T-helper 2 cell treated with Interferon-gamma antibody and Interleukin-4, amounts not matched to agents 100 ng/mL and 5 ng/mL, for 36 hours (primary cell): ENCODE data around the gene EOLA1. TPM values are rescaled to one million over a fixed set of nuclear protein-coding genes. Genes with fewer than 3 reads are reported as not detected.

Experiments
- intact Hi-C: fragments of 100-400 bp; cut with micrococcal nuclease; formaldehyde crosslinking; loops from one replicate; pipeline ENCODE4 v1.15.1; 2023
- total RNA-seq: library from RNA; stranded (reverse); gene quantifications from 2 replicates; pipeline ENCODE4 v1.2.3, GENCODE V29; 2022

EOLA1 gene
- 32.2 and 34.0 TPM in 2 replicates for total RNA-seq

- intact Hi-C loops = no loop called here
Observed at GRCh38 chrX:149540621-149541520, at the start of gene EOLA1. Gene EOLA1, plus strand, starts transcription at chrX:149541012. Its CDS starts 4,619 bp downstream, at chrX:149545631.

GRCh38 chrX:149491812-149492211, 49.0 kb upstream of the EOLA1 start:
- intact Hi-C loops = no loop called here

GRCh38 chrX:149493567-149494562, 46.9 kb upstream of the EOLA1 start:
- intact Hi-C loops = no loop called here

GRCh38 chrX:149494844-149495565, 45.8 kb upstream of the EOLA1 start:
- intact Hi-C loops = no loop called here

- intact Hi-C loops = no loop called here
Observed at GRCh38 chrX:149495573-149496071, 45.2 kb upstream of the EOLA1 start.

GRCh38 chrX:149497054-149497453, 43.8 kb upstream of the EOLA1 start:
- intact Hi-C loops = no loop called here

GRCh38 chrX:149497626-149498025, 43.2 kb upstream of the EOLA1 start:
- intact Hi-C loops = no loop called here

GRCh38 chrX:149498767-149499166, 42.0 kb upstream of the EOLA1 start:
- intact Hi-C loops = no loop called here

GRCh38 chrX:149499766-149500165, 41.0 kb upstream of the EOLA1 start:
- intact Hi-C loops = loop anchor here (5.0 to 10.0 kb wide), 2 partner anchors 1483 to 1895 kb away; partner anchors contain the start of genes HMGB3 and VMA21

- intact Hi-C loops = loop anchor here (5.0 to 10.0 kb wide), 2 partner anchors 1479 to 1892 kb away; partner anchors contain the start of genes HMGB3 and VMA21
Observed at GRCh38 chrX:149502923-149503322, 37.9 kb upstream of the EOLA1 start.

GRCh38 chrX:149503446-149503845, 37.4 kb upstream of the EOLA1 start:
- intact Hi-C loops = loop anchor here (5.0 to 10.0 kb wide), 2 partner anchors 1479 to 1891 kb away; partner anchors contain the start of genes HMGB3 and VMA21

GRCh38 chrX:149504226-149504914, 36.4 kb upstream of the EOLA1 start:
- intact Hi-C loops = loop anchor here (2.0 to 10.0 kb wide), 4 partner anchors 18 to 1890 kb away; partner anchors contain the start of genes HMGB3 and VMA21

- intact Hi-C loops = loop anchor here (2.0 to 10.0 kb wide), 4 partner anchors 18 to 1890 kb away; partner anchors contain the start of genes HMGB3 and VMA21
Observed at GRCh38 chrX:149504915-149505651, 35.7 kb upstream of the EOLA1 start, which contains the start of gene IDS. Gene IDS, minus strand, starts transcription at chrX:149505306. Its CDS starts 169 bp downstream, at chrX:149505137.

GRCh38 chrX:149505671-149506070, 35.1 kb upstream of the EOLA1 start:
- intact Hi-C loops = loop anchor here (2.0 to 10.0 kb wide), 3 partner anchors 17 to 1889 kb away; partner anchors contain the start of gene VMA21

- intact Hi-C loops = loop anchor here (10.0 kb wide), 1 partner anchor 1888 kb away; the partner anchor contains the start of gene VMA21
Observed at GRCh38 chrX:149506349-149506748, 34.5 kb upstream of the EOLA1 start.

- intact Hi-C loops = loop anchor here (10.0 kb wide), 1 partner anchor 1886 kb away; the partner anchor contains the start of gene VMA21
Observed at GRCh38 chrX:149508467-149508866, 32.3 kb upstream of the EOLA1 start.

- intact Hi-C loops = loop anchor here (10.0 kb wide), 1 partner anchor 124 kb away; the partner anchor contains the start of gene TMEM185A
Observed at GRCh38 chrX:149510386-149510785, 30.4 kb upstream of the EOLA1 start.

- intact Hi-C loops = loop anchor here (10.0 kb wide), 1 partner anchor 124 kb away; the partner anchor contains the start of gene TMEM185A
Observed at GRCh38 chrX:149511081-149511480, 29.7 kb upstream of the EOLA1 start.
